ENCODE data around the gene SDK1. TPM values are rescaled to one million over a fixed set of nuclear protein-coding genes. Genes with fewer than 3 reads are reported as not detected.

SDK1 gene
- total and polyA plus RNA-seq, 10 of the 15 experiments (the other 5 are each of a cell fraction or from before 2014, with no cell fraction given): 0.14 to 0.33 TPM; not detected in 8

DNA sequence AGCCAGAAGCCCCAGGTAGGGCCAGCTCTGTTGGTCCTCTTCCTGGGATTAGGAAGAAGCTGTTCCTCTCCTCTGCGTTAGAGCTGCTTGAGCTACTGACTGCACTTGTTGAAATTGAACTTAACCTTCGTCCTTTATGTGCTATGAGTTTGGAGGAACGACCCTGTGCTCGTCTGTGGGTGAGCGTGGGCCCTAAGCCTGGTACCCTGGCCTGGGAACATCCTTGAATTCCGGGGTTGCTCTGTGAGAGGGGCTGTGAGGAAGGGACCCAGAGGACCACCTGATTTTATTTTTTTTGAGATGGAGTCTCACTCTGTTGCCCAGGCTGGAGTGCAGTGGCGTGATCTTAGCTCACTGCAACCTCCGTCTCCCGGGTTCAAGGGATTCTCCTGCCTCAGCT, 933.8 kb downstream of the SDK1 start:
- ATAC-seq (no peak), DNase-seq (ENCODE audit: low read depth, low spot score) (no peak), FAIRE-seq (no peak)
- no peak overlapping the region for H3K4me3 ChIP-seq
- no peaks in the 10 kb centered on the region for H3K79me2 ChIP-seq (ENCODE audit: control insufficient read depth, insufficient read depth, low read length)
- POLR2A ChIA-PET: no interaction called here
- H3K27ac ChIP-seq (ENCODE audit: control insufficient read depth, insufficient read depth): no peak overlapping the region
- in situ Hi-C loops (cut with MboI): no loop called here
- intact Hi-C loops (cut with micrococcal nuclease; ENCODE audit: unreplicated experiment): no loop called here
- CTCF ChIA-PET: no interaction called here
- no peaks in the 10 kb centered on the region for H3K36me3 ChIP-seq (ENCODE audit: control insufficient read depth in 2 of 2, insufficient read depth in 2 of 2, low read length in 1 of 2)
- BruUV-seq (replicated peaks): no TSS peak
- H3K4me1 ChIP-seq (ENCODE audit: control insufficient read depth, insufficient read depth, low read length): no peaks in the 10 kb centered on the region
- no peak overlapping the region for H3K9ac ChIP-seq (ENCODE audit: control insufficient read depth, insufficient read depth, low read length)
- H2AFZ ChIP-seq (ENCODE audit: control insufficient read depth, low read depth, low read length): no peak overlapping the region
- no peak overlapping the region for H3K4me2 ChIP-seq (ENCODE audit: control insufficient read depth, insufficient read depth)
- no peaks in the 10 kb centered on the region for H3K27me3 ChIP-seq (replicated peaks in 1 of 2; ENCODE audit: control insufficient read depth in 2 of 2, insufficient read depth in 2 of 2, low read length in 1 of 2)
- H4K20me1 ChIP-seq (ENCODE audit: control insufficient read depth, insufficient read depth): no peaks in the 10 kb centered on the region
- no peaks in the 10 kb centered on the region; the same call in 2 of the 3 replicates for H3K9me3 ChIP-seq (replicated peaks; ENCODE audit: control insufficient read depth, insufficient read depth, low read length)
- 19% methylated on average over 9 of the region's 9 CpGs for WGBS (ENCODE audit: insufficient coverage, insufficient replicate concordance, low lambda C conversion rate, missing lambda C conversion rate)
- SMC1A ChIA-PET (ENCODE audit: uncharacterized antibody, unreplicated experiment): no interaction called here
- RAD21 ChIA-PET (ENCODE audit: unreplicated experiment): no interaction called here
- TF ChIP-seq, protein P1, sequence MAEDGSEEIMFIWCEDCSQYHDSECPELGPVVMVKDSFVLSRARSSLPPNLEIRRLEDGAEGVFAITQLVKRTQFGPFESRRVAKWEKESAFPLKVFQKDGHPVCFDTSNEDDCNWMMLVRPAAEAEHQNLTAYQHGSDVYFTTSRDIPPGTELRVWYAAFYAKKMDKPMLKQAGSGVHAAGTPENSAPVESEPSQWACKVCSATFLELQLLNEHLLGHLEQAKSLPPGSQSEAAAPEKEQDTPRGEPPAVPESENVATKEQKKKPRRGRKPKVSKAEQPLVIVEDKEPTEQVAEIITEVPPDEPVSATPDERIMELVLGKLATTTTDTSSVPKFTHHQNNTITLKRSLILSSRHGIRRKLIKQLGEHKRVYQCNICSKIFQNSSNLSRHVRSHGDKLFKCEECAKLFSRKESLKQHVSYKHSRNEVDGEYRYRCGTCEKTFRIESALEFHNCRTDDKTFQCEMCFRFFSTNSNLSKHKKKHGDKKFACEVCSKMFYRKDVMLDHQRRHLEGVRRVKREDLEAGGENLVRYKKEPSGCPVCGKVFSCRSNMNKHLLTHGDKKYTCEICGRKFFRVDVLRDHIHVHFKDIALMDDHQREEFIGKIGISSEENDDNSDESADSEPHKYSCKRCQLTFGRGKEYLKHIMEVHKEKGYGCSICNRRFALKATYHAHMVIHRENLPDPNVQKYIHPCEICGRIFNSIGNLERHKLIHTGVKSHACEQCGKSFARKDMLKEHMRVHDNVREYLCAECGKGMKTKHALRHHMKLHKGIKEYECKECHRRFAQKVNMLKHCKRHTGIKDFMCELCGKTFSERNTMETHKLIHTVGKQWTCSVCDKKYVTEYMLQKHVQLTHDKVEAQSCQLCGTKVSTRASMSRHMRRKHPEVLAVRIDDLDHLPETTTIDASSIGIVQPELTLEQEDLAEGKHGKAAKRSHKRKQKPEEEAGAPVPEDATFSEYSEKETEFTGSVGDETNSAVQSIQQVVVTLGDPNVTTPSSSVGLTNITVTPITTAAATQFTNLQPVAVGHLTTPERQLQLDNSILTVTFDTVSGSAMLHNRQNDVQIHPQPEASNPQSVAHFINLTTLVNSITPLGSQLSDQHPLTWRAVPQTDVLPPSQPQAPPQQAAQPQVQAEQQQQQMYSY (CRISPR knock-in tag; IDR thresholded peaks at IDR 0.05): no peak
- TF ChIP-seq SIN3A (IDR thresholded peaks at IDR 0.05; ENCODE audit: low read depth, low read length) (no peak), RAD51 (IDR thresholded peaks at IDR 0.05) (no peak), ZNF217 (IDR thresholded peaks at IDR 0.05) (no peak), SP1 (IDR thresholded peaks at IDR 0.05; ENCODE audit: low read depth, low read length) (no peak), BMI1 (IDR thresholded peaks at IDR 0.05; ENCODE audit: borderline replicate concordance) (no peak), BCL11A (IDR thresholded peaks at IDR 0.05; ENCODE audit: low read depth, low read length) (no peak), MEF2A (IDR thresholded peaks at IDR 0.05; ENCODE audit: insufficient read depth, low read depth, low read length) (no peak), STAT3 (IDR thresholded peaks at IDR 0.05; ENCODE audit: low read depth, low read length) (no peak), TARDBP (IDR thresholded peaks at IDR 0.05; ENCODE audit: borderline replicate concordance) (no peak)
- TF ChIP-seq, protein P2, sequence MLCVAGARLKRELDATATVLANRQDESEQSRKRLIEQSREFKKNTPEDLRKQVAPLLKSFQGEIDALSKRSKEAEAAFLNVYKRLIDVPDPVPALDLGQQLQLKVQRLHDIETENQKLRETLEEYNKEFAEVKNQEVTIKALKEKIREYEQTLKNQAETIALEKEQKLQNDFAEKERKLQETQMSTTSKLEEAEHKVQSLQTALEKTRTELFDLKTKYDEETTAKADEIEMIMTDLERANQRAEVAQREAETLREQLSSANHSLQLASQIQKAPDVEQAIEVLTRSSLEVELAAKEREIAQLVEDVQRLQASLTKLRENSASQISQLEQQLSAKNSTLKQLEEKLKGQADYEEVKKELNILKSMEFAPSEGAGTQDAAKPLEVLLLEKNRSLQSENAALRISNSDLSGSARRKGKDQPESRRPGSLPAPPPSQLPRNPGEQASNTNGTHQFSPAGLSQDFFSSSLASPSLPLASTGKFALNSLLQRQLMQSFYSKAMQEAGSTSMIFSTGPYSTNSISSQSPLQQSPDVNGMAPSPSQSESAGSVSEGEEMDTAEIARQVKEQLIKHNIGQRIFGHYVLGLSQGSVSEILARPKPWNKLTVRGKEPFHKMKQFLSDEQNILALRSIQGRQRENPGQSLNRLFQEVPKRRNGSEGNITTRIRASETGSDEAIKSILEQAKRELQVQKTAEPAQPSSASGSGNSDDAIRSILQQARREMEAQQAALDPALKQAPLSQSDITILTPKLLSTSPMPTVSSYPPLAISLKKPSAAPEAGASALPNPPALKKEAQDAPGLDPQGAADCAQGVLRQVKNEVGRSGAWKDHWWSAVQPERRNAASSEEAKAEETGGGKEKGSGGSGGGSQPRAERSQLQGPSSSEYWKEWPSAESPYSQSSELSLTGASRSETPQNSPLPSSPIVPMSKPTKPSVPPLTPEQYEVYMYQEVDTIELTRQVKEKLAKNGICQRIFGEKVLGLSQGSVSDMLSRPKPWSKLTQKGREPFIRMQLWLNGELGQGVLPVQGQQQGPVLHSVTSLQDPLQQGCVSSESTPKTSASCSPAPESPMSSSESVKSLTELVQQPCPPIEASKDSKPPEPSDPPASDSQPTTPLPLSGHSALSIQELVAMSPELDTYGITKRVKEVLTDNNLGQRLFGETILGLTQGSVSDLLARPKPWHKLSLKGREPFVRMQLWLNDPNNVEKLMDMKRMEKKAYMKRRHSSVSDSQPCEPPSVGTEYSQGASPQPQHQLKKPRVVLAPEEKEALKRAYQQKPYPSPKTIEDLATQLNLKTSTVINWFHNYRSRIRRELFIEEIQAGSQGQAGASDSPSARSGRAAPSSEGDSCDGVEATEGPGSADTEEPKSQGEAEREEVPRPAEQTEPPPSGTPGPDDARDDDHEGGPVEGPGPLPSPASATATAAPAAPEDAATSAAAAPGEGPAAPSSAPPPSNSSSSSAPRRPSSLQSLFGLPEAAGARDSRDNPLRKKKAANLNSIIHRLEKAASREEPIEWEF (IDR thresholded peaks at IDR 0.05; ENCODE audit: insufficient replicate concordance, low read depth, low read length): no peak
- TF ChIP-seq, protein P3, sequence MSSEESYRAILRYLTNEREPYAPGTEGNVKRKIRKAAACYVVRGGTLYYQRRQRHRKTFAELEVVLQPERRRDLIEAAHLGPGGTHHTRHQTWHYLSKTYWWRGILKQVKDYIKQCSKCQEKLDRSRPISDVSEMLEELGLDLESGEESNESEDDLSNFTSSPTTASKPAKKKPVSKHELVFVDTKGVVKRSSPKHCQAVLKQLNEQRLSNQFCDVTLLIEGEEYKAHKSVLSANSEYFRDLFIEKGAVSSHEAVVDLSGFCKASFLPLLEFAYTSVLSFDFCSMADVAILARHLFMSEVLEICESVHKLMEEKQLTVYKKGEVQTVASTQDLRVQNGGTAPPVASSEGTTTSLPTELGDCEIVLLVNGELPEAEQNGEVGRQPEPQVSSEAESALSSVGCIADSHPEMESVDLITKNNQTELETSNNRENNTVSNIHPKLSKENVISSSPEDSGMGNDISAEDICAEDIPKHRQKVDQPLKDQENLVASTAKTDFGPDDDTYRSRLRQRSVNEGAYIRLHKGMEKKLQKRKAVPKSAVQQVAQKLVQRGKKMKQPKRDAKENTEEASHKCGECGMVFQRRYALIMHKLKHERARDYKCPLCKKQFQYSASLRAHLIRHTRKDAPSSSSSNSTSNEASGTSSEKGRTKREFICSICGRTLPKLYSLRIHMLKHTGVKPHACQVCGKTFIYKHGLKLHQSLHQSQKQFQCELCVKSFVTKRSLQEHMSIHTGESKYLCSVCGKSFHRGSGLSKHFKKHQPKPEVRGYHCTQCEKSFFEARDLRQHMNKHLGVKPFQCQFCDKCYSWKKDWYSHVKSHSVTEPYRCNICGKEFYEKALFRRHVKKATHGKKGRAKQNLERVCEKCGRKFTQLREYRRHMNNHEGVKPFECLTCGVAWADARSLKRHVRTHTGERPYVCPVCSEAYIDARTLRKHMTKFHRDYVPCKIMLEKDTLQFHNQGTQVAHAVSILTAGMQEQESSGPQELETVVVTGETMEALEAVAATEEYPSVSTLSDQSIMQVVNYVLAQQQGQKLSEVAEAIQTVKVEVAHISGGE (CRISPR knock-in tag; IDR thresholded peaks at IDR 0.05): no peak

Data from GM12878 (cell line).